ENCODE measurements around the gene IPO13. TPM values are rescaled to one million over a fixed set of nuclear protein-coding genes. Genes with fewer than 3 reads are reported as not detected.

Gene IPO13
- total and polyA plus RNA-seq, 2 donors from 2014 or later = 33.8 to 56.1 TPM

DNA sequence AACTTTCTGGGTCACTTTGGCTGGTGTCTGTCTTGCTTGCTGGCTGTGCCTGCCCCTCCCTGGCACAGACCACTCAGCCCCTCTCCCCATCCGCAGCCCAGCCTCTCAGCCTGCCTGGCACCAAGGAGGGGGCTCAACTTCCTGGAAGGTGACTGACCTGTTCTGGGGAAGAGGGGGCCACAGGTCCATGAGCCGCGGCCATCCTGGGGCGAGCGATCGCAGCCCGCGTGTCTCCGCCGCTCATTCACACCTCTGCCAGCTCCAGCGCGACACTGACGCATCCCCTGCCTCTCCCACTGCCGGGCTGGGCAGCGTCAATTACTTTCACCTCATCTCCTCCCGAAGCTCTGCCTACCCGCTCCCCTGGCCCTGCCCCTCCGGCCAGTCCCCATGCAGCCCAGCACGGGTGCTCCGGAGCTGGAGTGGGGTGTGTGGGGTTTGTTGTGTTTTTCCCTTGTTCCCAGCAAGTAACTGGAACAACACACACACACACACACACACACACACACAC, 70.2 kb downstream of the IPO13 start:
- no peak overlapping the region for H3K4me3 ChIP-seq (ENCODE audit: low read length in 3 of 3)
- TF ChIP-seq, protein P1, sequence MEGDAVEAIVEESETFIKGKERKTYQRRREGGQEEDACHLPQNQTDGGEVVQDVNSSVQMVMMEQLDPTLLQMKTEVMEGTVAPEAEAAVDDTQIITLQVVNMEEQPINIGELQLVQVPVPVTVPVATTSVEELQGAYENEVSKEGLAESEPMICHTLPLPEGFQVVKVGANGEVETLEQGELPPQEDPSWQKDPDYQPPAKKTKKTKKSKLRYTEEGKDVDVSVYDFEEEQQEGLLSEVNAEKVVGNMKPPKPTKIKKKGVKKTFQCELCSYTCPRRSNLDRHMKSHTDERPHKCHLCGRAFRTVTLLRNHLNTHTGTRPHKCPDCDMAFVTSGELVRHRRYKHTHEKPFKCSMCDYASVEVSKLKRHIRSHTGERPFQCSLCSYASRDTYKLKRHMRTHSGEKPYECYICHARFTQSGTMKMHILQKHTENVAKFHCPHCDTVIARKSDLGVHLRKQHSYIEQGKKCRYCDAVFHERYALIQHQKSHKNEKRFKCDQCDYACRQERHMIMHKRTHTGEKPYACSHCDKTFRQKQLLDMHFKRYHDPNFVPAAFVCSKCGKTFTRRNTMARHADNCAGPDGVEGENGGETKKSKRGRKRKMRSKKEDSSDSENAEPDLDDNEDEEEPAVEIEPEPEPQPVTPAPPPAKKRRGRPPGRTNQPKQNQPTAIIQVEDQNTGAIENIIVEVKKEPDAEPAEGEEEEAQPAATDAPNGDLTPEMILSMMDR (IDR thresholded peaks at IDR 0.05; ENCODE audit: borderline replicate concordance, extremely low read depth, insufficient read depth) = no peak
- H3K9ac ChIP-seq (ENCODE audit: low read length in 3 of 3) = no peak overlapping the region
- H3K36me3 ChIP-seq (ENCODE audit: control insufficient read depth in 2 of 3, insufficient read depth in 3 of 3, low read length in 3 of 3) = no peaks in the 10 kb centered on the region
- H3K9me3 ChIP-seq (ENCODE audit: control insufficient read depth in 2 of 3, insufficient read depth in 1 of 3, low read length in 3 of 3) = no peaks in the 10 kb centered on the region
- intact Hi-C loops (cut with DNase I) = no loop called here
- no peaks in the 10 kb centered on the region for H3K27me3 ChIP-seq (ENCODE audit: control insufficient read depth, insufficient read depth, low read length)
- FAIRE-seq (no peak), DNase-seq (no peak)
- no peaks in the 10 kb centered on the region for H3K4me1 ChIP-seq (ENCODE audit: control insufficient read depth in 2 of 3, insufficient read depth in 2 of 3, low read depth in 1 of 3, low read length in 3 of 3)
- H3K27ac ChIP-seq (ENCODE audit: low read depth in 2 of 2, low read length in 2 of 2) = no peak overlapping the region

Other genes starting within 250 kb of the IPO13 start
- gene ST3GAL3, start 239.4 kb upstream of the IPO13 start, total RNA-seq = 21.3 TPM
- 15.3 TPM for gene ST3GAL3, start 239.4 kb upstream of the IPO13 start, polyA plus RNA-seq (ENCODE audit: insufficient read depth, low read depth, low replicate concordance)
- gene ARTN, start 13.1 kb upstream of the IPO13 start, total RNA-seq = 1.9 TPM
- gene ARTN, start 13.1 kb upstream of the IPO13 start, polyA plus RNA-seq (ENCODE audit: insufficient read depth, low read depth, low replicate concordance) = 4.3 TPM
- gene DPH2, start 23.1 kb downstream of the IPO13 start, total RNA-seq = 24.0 TPM
- gene DPH2, start 23.1 kb downstream of the IPO13 start, polyA plus RNA-seq (ENCODE audit: insufficient read depth, low read depth, low replicate concordance) = 15.9 TPM
- gene ATP6V0B, start 28.0 kb downstream of the IPO13 start, total RNA-seq = 156 TPM
- 636 TPM for gene ATP6V0B, start 28.0 kb downstream of the IPO13 start, polyA plus RNA-seq (ENCODE audit: insufficient read depth, low read depth, low replicate concordance)
- gene B4GALT2, start 32.3 kb downstream of the IPO13 start, total RNA-seq = 25.1 TPM
- 32.5 TPM for gene B4GALT2, start 32.3 kb downstream of the IPO13 start, polyA plus RNA-seq (ENCODE audit: insufficient read depth, low read depth, low replicate concordance)
- gene CCDC24, start 44.6 kb downstream of the IPO13 start, total RNA-seq = 24.3 TPM
- 35.6 TPM for gene CCDC24, start 44.6 kb downstream of the IPO13 start, polyA plus RNA-seq (ENCODE audit: insufficient read depth, low read depth, low replicate concordance)
- gene SLC6A9, start 84.5 kb downstream of the IPO13 start, total RNA-seq = 12.6 TPM
- 2.0 TPM for gene SLC6A9, start 84.5 kb downstream of the IPO13 start, polyA plus RNA-seq (ENCODE audit: insufficient read depth, low read depth, low replicate concordance)
- not detected for gene KLF17, start 171.9 kb downstream of the IPO13 start, total RNA-seq
- not detected for gene KLF17, start 171.9 kb downstream of the IPO13 start, polyA plus RNA-seq (ENCODE audit: insufficient read depth, low read depth, low replicate concordance)
- gene KLF18, start 194.7 kb downstream of the IPO13 start, total RNA-seq = not detected
- gene KLF18, start 194.7 kb downstream of the IPO13 start, polyA plus RNA-seq (ENCODE audit: insufficient read depth, low read depth, low replicate concordance) = not detected

All from kidney (tissue), 14 donors.